Choroid plexus epithelial cell (primary cell): ENCODE results near the gene TEX38.

ENCODE experiments used
- DNase-seq: peaks from one replicate; pipeline ENCODE4 v3.0.0-alpha.2; 2010; ENCODE audit warnings: low read depth
- H3K4me3 ChIP-seq: 2 replicates; pipeline ENCODE4 v1.5.1; 2011; ENCODE audit warnings: low read depth, mild to moderate bottlenecking, control low read depth, low read length, moderate library complexity
- TF ChIP-seq, protein P1 (sequence below): conservative IDR thresholded peaks from 2 replicates; pipeline ENCODE4 v1.5.1; 2011; ENCODE audit warnings: low read depth, mild to moderate bottlenecking, control low read depth, inconsistent platforms, low read length, moderate library complexity

TEX38 gene

GRCh38 chr1:46679789-46680573 is 8.3 kb downstream of the TEX38 start:
- TF ChIP-seq, protein P1, sequence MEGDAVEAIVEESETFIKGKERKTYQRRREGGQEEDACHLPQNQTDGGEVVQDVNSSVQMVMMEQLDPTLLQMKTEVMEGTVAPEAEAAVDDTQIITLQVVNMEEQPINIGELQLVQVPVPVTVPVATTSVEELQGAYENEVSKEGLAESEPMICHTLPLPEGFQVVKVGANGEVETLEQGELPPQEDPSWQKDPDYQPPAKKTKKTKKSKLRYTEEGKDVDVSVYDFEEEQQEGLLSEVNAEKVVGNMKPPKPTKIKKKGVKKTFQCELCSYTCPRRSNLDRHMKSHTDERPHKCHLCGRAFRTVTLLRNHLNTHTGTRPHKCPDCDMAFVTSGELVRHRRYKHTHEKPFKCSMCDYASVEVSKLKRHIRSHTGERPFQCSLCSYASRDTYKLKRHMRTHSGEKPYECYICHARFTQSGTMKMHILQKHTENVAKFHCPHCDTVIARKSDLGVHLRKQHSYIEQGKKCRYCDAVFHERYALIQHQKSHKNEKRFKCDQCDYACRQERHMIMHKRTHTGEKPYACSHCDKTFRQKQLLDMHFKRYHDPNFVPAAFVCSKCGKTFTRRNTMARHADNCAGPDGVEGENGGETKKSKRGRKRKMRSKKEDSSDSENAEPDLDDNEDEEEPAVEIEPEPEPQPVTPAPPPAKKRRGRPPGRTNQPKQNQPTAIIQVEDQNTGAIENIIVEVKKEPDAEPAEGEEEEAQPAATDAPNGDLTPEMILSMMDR: no peak
- no peak for DNase-seq
- no peak overlapping the region for H3K4me3 ChIP-seq

- no peak for DNase-seq
- TF ChIP-seq, protein P1: no peak
These were observed 9.8 kb downstream of the TEX38 start for GRCh38 chr1:46681333-46682034.

GRCh38 chr1:46682064-46682463 is 10.4 kb downstream of the TEX38 start:
- no peak for DNase-seq
- TF ChIP-seq, protein P1: no peak
- no peak overlapping the region for H3K4me3 ChIP-seq

More at GRCh38 chr1:46681333-46682034, 9.8 kb downstream of the TEX38 start:
- H3K4me3 ChIP-seq: no peak overlapping the region

- TF ChIP-seq, protein P1: no peak
- no peak for DNase-seq
- no peak overlapping the region for H3K4me3 ChIP-seq
These were observed 13.0 kb downstream of the TEX38 start for GRCh38 chr1:46684670-46685069.

DNA sequence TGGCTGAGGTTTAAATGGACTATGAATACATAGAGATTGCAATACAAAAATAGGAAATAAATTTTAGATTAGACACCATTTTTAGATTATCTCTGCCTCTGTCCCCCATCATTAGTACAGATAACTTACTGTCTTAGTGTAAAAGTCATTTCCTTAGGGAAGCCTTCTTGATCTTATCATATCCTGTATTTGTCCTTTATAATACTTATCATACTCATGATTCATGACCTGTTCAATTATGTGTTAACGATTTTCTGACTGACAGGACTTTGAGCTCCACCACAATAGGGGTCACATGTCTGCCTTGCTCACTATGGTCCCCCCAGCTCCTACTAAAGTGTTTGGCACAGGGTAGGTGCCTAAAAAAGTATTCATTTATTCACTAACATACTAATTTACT is 14.6 kb downstream of the TEX38 start:
- DNase-seq: no peak
- no peak overlapping the region for H3K4me3 ChIP-seq
- TF ChIP-seq, protein P1: no peak

GRCh38 chr1:46687093-46687659 is 15.5 kb downstream of the TEX38 start:
- peak; percentile 58 for DNase-seq
- TF ChIP-seq, protein P1: no peak
- H3K4me3 ChIP-seq: no peak overlapping the region
